H9 (cell line): ENCODE measurements around the gene CGGBP1. TPM values are rescaled to one million over a fixed set of nuclear protein-coding genes. Genes with fewer than 3 reads are reported as not detected.

Source experiments
- DNase-seq: peaks from one replicate; pipeline ENCODE4 v3.0.0-alpha.2; 2017
- H2AFZ ChIP-seq: one replicate; pipeline ENCODE4 v1.6.1; 2013; ENCODE audit warnings: mild to moderate bottlenecking, low read length, control low read depth, moderate library complexity
- H2AK5ac ChIP-seq: 2 replicates; pipeline ENCODE4 v1.6.1; 2013; ENCODE audit warnings: low read length, control low read depth, mixed read lengths; ENCODE audit not compliant: insufficient read length
- H2BK120ac ChIP-seq: one replicate; pipeline ENCODE4 v1.6.1; 2013; ENCODE audit warnings: low read depth, mild to moderate bottlenecking, low read length, control low read depth, inconsistent platforms; ENCODE audit not compliant: poor library complexity, severe bottlenecking
- H2BK12ac ChIP-seq: 2 replicates; pipeline ENCODE4 v1.6.1; 2013; ENCODE audit warnings: low read length, control low read depth, mixed read lengths, low read depth; ENCODE audit not compliant: insufficient read length
- H2BK15ac ChIP-seq: 2 replicates; pipeline ENCODE4 v1.6.1; 2013; ENCODE audit warnings: low read depth, low read length, control low read depth
- H2BK20ac ChIP-seq: one replicate; pipeline ENCODE4 v1.6.1; 2013; ENCODE audit warnings: low read depth, mild to moderate bottlenecking, low read length, control low read depth, inconsistent platforms; ENCODE audit not compliant: poor library complexity, severe bottlenecking
- H2BK5ac ChIP-seq: 2 replicates; pipeline ENCODE4 v1.6.1; 2013; ENCODE audit warnings: low read length, control low read depth, mixed read lengths; ENCODE audit not compliant: insufficient read length
- H3K14ac ChIP-seq: 2 replicates; pipeline ENCODE4 v1.6.1; 2013; ENCODE audit warnings: low read length, control low read depth; ENCODE audit not compliant: insufficient read depth
- H3K18ac ChIP-seq: 2 replicates; pipeline ENCODE4 v1.6.1; 2013; ENCODE audit warnings: low read depth, mild to moderate bottlenecking, mixed read lengths, low read length, control low read depth; ENCODE audit not compliant: insufficient read length
- H3K23ac ChIP-seq: 2 replicates; pipeline ENCODE4 v1.6.1; 2013; ENCODE audit warnings: low read length, control low read depth, mixed read lengths, low read depth; ENCODE audit not compliant: insufficient read length
- H3K23me2 ChIP-seq: 2 replicates; pipeline ENCODE4 v1.6.1; 2013; ENCODE audit warnings: low read depth, mild to moderate bottlenecking, mixed read lengths, low read length, control low read depth; ENCODE audit not compliant: insufficient read length, poor library complexity, severe bottlenecking
- H3K27ac ChIP-seq: 2 replicates; pipeline ENCODE4 v1.5.1; 2013; ENCODE audit warnings: low read length, control low read depth, mixed read lengths, low read depth; ENCODE audit not compliant: insufficient read length
- H3K27me3 ChIP-seq: 2 replicates; pipeline ENCODE4 v1.6.1; 2013; ENCODE audit warnings: low read length, control low read depth, inconsistent platforms; ENCODE audit not compliant: insufficient read depth
- H3K4ac ChIP-seq: 2 replicates; pipeline ENCODE4 v1.6.1; 2013; ENCODE audit warnings: low read depth, mild to moderate bottlenecking, control low read depth, inconsistent platforms, low read length, moderate library complexity
- H3K4me1 ChIP-seq: 2 replicates; pipeline ENCODE4 v1.6.1; 2013; ENCODE audit warnings: low read length, control low read depth, inconsistent platforms; ENCODE audit not compliant: insufficient read depth
- H3K4me2 ChIP-seq: 2 replicates; pipeline ENCODE4 v1.6.1; 2013; ENCODE audit warnings: low read length, control low read depth, mixed read lengths; ENCODE audit not compliant: insufficient read length, insufficient read depth
- H3K56ac ChIP-seq: 2 replicates; pipeline ENCODE4 v1.6.1; 2013; ENCODE audit warnings: low read depth, mild to moderate bottlenecking, mixed read lengths, low read length, control low read depth; ENCODE audit not compliant: insufficient read length
- H3K79me1 ChIP-seq: 2 replicates; pipeline ENCODE4 v1.6.1; 2013; ENCODE audit warnings: low read depth, mild to moderate bottlenecking, moderate library complexity, low read length, control low read depth, inconsistent platforms; ENCODE audit not compliant: insufficient read depth, poor library complexity, severe bottlenecking
- H3K79me2 ChIP-seq: 2 replicates; pipeline ENCODE4 v1.6.1; 2013; ENCODE audit warnings: low read length, control low read depth, inconsistent platforms; ENCODE audit not compliant: insufficient read depth
- H3K9ac ChIP-seq: 2 replicates; pipeline ENCODE4 v1.6.1; 2013; ENCODE audit warnings: low read length, control low read depth, mixed read lengths; ENCODE audit not compliant: insufficient read length; ENCODE audit errors: extremely low read depth
- H3K9me3 ChIP-seq: one replicate; pipeline ENCODE4 v1.6.1; 2013; ENCODE audit warnings: low read depth, low read length, inconsistent platforms; ENCODE audit not compliant: control insufficient read depth
- H3T11ph ChIP-seq: one replicate; pipeline ENCODE4 v1.6.1; 2013; ENCODE audit warnings: mild to moderate bottlenecking, low read length, control low read depth, inconsistent platforms
- H4K20me1 ChIP-seq: one replicate; pipeline ENCODE4 v1.6.1; 2013; ENCODE audit not compliant: control insufficient read depth, insufficient read length, insufficient read depth
- H4K5ac ChIP-seq: 2 replicates; pipeline ENCODE4 v1.6.1; 2013; ENCODE audit warnings: low read depth, mild to moderate bottlenecking, mixed read lengths, low read length, control low read depth; ENCODE audit not compliant: insufficient read length
- H4K8ac ChIP-seq: replicated peaks from 2 replicates; pipeline ENCODE4 v1.6.1; 2013; ENCODE audit warnings: low read length, control low read depth, mixed read lengths, low read depth; ENCODE audit not compliant: insufficient read length
- H4K91ac ChIP-seq: 2 replicates; pipeline ENCODE4 v1.6.1; 2013; ENCODE audit warnings: low read depth, mild to moderate bottlenecking, moderate library complexity, mixed read lengths, low read length, control low read depth; ENCODE audit not compliant: insufficient read length
- H3K27ac Mint-ChIP-seq, 3 experiments: 2 replicates in 2 of 3; 3 replicates in 1 of 3; pipeline ENCODE4 v1.8.0; 2020 to 2021; ENCODE audit warnings: mixed read lengths in 3 of 3, mild to moderate bottlenecking in 1 of 3, moderate library complexity in 1 of 3
- H3K27me3 Mint-ChIP-seq: 2 replicates; pipeline ENCODE4 v1.8.0; 2021; ENCODE audit warnings: low read depth, mild to moderate bottlenecking, moderate library complexity, mixed read lengths
- H3K36me3 Mint-ChIP-seq, 3 experiments: 2 replicates in 2 of 3; 3 replicates in 1 of 3; pipeline ENCODE4 v1.8.0; 2020 to 2021; ENCODE audit warnings: low read depth in 3 of 3, mixed read lengths in 3 of 3; ENCODE audit not compliant: insufficient read depth in 1 of 3
- H3K4me1 Mint-ChIP-seq, 2 experiments: 2 replicates each; pipeline ENCODE4 v1.8.0; 2020; ENCODE audit warnings: mixed read lengths in 2 of 2
- H3K4me3 Mint-ChIP-seq, 2 experiments: 2 replicates in 1 of 2; 3 replicates in 1 of 2; pipeline ENCODE4 v1.8.0; 2020 to 2021; ENCODE audit warnings: mild to moderate bottlenecking in 2 of 2, mixed read lengths in 2 of 2, moderate library complexity in 1 of 2
- H3K9me3 Mint-ChIP-seq, 2 experiments: 2 replicates in 1 of 2; 3 replicates in 1 of 2; pipeline ENCODE4 v1.8.0; 2020; ENCODE audit warnings: mild to moderate bottlenecking in 2 of 2, mixed read lengths in 2 of 2, moderate library complexity in 1 of 2
- WGBS: extraction: QIAGEN DNeasy Blood & Tissue Kit; methylation state at CpG from one replicate; pipeline ENCODE4 v1.1.7; 2013; ENCODE audit warnings: missing lambda C conversion rate, low lambda C conversion rate, mixed read lengths; ENCODE audit not compliant: insufficient read length; ENCODE audit errors: extremely low coverage; 5-methylcytosine and 5-hydroxymethylcytosine counted together
- total RNA-seq: library from RNA; stranded (reverse); gene quantifications from 2 replicates; pipeline ENCODE4 v1.2.1, GENCODE V29; 2021
- TF ChIP-seq, protein P1 (sequence below): fragments of 200-600 bp; sonication (generic); conservative IDR thresholded peaks from 3 replicates; pipeline ENCODE4 v1.8.0; 2021; ENCODE audit warnings: antibody characterized with exemption, mild to moderate bottlenecking

The CGGBP1 gene
- total RNA-seq, 1 experiment from 2014 or later = 75.0 TPM

DNA sequence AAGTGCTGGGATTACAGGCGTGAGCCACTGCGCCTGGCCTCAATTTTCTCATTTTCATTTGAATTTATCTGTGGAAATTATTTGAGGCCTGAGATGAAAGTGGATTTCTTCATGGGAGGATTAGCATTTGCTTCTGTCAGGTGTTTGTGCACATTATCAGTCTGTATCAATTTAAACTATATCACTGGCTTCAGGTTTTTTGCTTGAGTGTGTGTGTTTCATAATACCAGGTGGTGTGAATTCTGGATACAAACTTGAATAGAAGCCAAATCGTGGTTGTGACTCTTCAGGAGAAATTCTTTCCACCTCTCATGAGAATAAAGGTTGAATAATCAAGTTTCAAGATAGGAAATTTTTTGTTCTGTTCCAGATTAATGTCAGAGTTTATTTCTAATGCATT, 56.4 kb downstream of the CGGBP1 start:
- H3K27me3 ChIP-seq = no peaks in the 10 kb centered on the region
- H3K4me3 Mint-ChIP-seq = no peak overlapping the region
- H2AFZ ChIP-seq = no peak overlapping the region
- no peaks in the 10 kb centered on the region for H3K4me1 ChIP-seq
- peaks cover 2% of the 10 kb centered on the region; the same call in 1 of the 2 replicates for H3K27me3 Mint-ChIP-seq
- H4K91ac ChIP-seq = no peak overlapping the region
- no peaks in the 10 kb centered on the region for H3K79me2 ChIP-seq
- H3K4me2 ChIP-seq = no peak overlapping the region
- no peaks in the 10 kb centered on the region for H3K36me3 Mint-ChIP-seq
- no peak overlapping the region for H2BK20ac ChIP-seq
- no peaks in the 10 kb centered on the region for H3K9me3 ChIP-seq
- no peak overlapping the region for H2BK15ac ChIP-seq
- H3K23ac ChIP-seq = no peak overlapping the region
- no peaks in the 10 kb centered on the region for H3K23me2 ChIP-seq
- H4K5ac ChIP-seq = no peak overlapping the region
- H3K27ac Mint-ChIP-seq = no peak overlapping the region
- H3K9ac ChIP-seq = no peak overlapping the region
- H3T11ph ChIP-seq = no peak overlapping the region
- no peak overlapping the region for H3K18ac ChIP-seq
- no peak overlapping the region for H2AK5ac ChIP-seq
- H2BK120ac ChIP-seq = no peak overlapping the region
- H3K14ac ChIP-seq = no peak overlapping the region
- no peaks in the 10 kb centered on the region for H4K20me1 ChIP-seq
- DNase-seq = no peak
- WGBS = no CpG with 5 or more reads among the region's 3 CpGs
- H4K8ac ChIP-seq = no peak overlapping the region
- no peak overlapping the region for H3K4ac ChIP-seq
- no peaks in the 10 kb centered on the region for H3K79me1 ChIP-seq
- H3K9me3 Mint-ChIP-seq = no peaks in the 10 kb centered on the region
- no peak overlapping the region for H3K56ac ChIP-seq
- H3K27ac ChIP-seq = no peak overlapping the region
- H2BK5ac ChIP-seq = no peak overlapping the region
- H2BK12ac ChIP-seq = no peak overlapping the region
- TF ChIP-seq, protein P1, sequence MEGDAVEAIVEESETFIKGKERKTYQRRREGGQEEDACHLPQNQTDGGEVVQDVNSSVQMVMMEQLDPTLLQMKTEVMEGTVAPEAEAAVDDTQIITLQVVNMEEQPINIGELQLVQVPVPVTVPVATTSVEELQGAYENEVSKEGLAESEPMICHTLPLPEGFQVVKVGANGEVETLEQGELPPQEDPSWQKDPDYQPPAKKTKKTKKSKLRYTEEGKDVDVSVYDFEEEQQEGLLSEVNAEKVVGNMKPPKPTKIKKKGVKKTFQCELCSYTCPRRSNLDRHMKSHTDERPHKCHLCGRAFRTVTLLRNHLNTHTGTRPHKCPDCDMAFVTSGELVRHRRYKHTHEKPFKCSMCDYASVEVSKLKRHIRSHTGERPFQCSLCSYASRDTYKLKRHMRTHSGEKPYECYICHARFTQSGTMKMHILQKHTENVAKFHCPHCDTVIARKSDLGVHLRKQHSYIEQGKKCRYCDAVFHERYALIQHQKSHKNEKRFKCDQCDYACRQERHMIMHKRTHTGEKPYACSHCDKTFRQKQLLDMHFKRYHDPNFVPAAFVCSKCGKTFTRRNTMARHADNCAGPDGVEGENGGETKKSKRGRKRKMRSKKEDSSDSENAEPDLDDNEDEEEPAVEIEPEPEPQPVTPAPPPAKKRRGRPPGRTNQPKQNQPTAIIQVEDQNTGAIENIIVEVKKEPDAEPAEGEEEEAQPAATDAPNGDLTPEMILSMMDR = no peak
- H3K4me1 Mint-ChIP-seq = peaks cover 2 to 8% of the 10 kb centered on the region in 2 experiments; a peak in 1 of 4 replicates

Other genes with a start within 250 kb of the CGGBP1 start
- gene ZNF654, start 250 bp upstream of the CGGBP1 start, total RNA-seq = 6.9 and 8.7 TPM in 2 replicates
- gene C3orf38, start 91.0 kb upstream of the CGGBP1 start, total RNA-seq = 36.6 and 39.2 TPM in 2 replicates